Left ventricle myocardium inferior (tissue), 1 donor: ENCODE data around the gene SLC7A9. TPM values are rescaled to one million over a fixed set of nuclear protein-coding genes. Genes with fewer than 3 reads are reported as not detected.

ENCODE experiments used
- DNase-seq: peaks from one replicate; pipeline ENCODE4 v3.0.0-alpha.2; 2020
- H3K27ac ChIP-seq: fragments of 200-600 bp; replicated peaks from 2 replicates; pipeline ENCODE4 v1.8.0; 2021
- H3K27me3 ChIP-seq: fragments of 200-600 bp; 2 replicates; pipeline ENCODE4 v1.8.0; 2021; ENCODE audit warnings: low read depth
- H3K36me3 ChIP-seq: fragments of 200-600 bp; 2 replicates; pipeline ENCODE4 v1.8.0; 2021
- H3K4me1 ChIP-seq: fragments of 200-600 bp; 2 replicates; pipeline ENCODE4 v1.8.0; 2021
- H3K4me3 ChIP-seq: fragments of 200-600 bp; 2 replicates; pipeline ENCODE4 v1.8.0; 2021; ENCODE audit warnings: mild to moderate bottlenecking, moderate library complexity
- H3K9me3 ChIP-seq: fragments of 200-600 bp; replicated peaks from 2 replicates; pipeline ENCODE4 v1.8.0; 2021
- intact Hi-C: fragments of 100-400 bp; cut with micrococcal nuclease; formaldehyde crosslinking; loops from one replicate; pipeline ENCODE4 v1.11.0; 2022
- total RNA-seq: library from RNA; stranded (reverse); fragmentation: NEBNext Ultra II Directional; extraction: Animal tissue kit (Norgen Biotek cat#: 25700); gene quantifications from one replicate; pipeline ENCODE4 v1.2.1, GENCODE V29; 2021
- TF ChIP-seq, protein P1 (sequence below): fragments of 200-600 bp; IDR thresholded peaks from 2 replicates; pipeline ENCODE4 v1.8.0; 2021; ENCODE audit warnings: antibody characterized with exemption, mild to moderate bottlenecking, borderline replicate concordance
- donor health status: DM: no; HTN: yes; CAD: no; lungs with severe emphysema.

SLC7A9 gene
- total RNA-seq, 1 donor from 2014 or later: not detected

DNA sequence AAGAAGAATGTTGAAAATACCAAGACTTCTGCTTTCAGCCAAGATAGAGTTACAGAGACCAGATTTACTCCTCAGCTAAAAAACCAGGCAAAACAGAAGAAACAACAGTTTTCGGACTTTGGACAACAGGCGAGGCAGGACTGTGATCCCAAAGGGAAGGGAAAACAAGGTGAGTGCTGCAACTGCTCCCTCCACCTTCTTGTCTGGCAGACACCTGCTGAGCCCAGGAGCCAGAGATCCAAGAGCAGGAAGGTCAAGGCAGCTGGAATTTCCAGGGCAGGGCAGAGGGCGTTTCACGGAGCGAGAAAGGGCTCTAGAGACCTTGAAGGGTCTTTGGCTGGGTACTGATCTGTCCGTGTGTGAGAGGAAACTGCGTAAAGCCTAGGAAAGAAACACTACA is 32.9 kb upstream of the SLC7A9 start:
- intact Hi-C loops: no loop called here
- DNase-seq: no peak
- Histone ChIP-seq H3K4me1 (no peaks in the 10 kb centered on the region), H3K27me3 (no peaks in the 10 kb centered on the region), H3K27ac (no peak overlapping the region), H3K36me3 (peaks cover 77% of the 10 kb centered on the region), H3K9me3 (peaks cover 23% of the 10 kb centered on the region), H3K4me3 (no peak overlapping the region)
- TF ChIP-seq, protein P1, sequence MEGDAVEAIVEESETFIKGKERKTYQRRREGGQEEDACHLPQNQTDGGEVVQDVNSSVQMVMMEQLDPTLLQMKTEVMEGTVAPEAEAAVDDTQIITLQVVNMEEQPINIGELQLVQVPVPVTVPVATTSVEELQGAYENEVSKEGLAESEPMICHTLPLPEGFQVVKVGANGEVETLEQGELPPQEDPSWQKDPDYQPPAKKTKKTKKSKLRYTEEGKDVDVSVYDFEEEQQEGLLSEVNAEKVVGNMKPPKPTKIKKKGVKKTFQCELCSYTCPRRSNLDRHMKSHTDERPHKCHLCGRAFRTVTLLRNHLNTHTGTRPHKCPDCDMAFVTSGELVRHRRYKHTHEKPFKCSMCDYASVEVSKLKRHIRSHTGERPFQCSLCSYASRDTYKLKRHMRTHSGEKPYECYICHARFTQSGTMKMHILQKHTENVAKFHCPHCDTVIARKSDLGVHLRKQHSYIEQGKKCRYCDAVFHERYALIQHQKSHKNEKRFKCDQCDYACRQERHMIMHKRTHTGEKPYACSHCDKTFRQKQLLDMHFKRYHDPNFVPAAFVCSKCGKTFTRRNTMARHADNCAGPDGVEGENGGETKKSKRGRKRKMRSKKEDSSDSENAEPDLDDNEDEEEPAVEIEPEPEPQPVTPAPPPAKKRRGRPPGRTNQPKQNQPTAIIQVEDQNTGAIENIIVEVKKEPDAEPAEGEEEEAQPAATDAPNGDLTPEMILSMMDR: no peak

DNA sequence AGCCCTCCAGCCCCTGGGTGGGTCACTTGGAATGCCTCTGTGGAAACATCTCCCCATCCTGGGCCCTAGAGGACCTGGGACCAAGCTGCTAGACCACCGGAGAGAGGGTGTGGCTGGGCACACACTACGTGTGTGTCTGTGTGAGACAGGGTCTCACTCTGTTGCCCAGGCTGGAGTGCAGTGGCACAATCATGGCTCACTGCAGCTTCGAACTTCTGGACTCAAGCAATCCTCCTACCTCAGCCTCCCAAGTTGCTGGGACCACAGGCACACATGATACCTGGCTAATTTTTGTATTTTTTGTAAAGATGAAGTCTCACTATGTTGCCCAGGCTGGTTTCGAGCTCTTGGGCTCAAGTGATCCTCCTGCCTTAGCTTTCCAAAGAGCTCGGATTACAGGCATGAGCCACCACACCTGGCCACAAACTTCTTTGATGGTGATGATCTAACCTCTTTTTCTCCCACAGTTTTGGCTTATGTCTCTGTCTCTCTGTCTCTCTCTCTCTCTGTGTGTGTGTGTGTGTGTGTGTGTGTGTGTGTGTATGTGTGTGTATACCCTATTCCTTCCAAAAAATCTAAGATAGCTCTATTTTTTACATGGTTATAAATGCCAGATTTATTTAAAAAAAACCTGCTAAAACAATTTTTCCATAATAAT is 32.1 kb upstream of the SLC7A9 start:
- Histone ChIP-seq H3K9me3 (peaks cover 23% of the 10 kb centered on the region), H3K36me3 (peaks cover 76% of the 10 kb centered on the region), H3K27ac (no peak overlapping the region), H3K4me1 (no peaks in the 10 kb centered on the region), H3K4me3 (no peak overlapping the region), H3K27me3 (no peaks in the 10 kb centered on the region)
- DNase-seq: no peak
- intact Hi-C loops: no loop called here
- TF ChIP-seq, protein P1: no peak

DNA sequence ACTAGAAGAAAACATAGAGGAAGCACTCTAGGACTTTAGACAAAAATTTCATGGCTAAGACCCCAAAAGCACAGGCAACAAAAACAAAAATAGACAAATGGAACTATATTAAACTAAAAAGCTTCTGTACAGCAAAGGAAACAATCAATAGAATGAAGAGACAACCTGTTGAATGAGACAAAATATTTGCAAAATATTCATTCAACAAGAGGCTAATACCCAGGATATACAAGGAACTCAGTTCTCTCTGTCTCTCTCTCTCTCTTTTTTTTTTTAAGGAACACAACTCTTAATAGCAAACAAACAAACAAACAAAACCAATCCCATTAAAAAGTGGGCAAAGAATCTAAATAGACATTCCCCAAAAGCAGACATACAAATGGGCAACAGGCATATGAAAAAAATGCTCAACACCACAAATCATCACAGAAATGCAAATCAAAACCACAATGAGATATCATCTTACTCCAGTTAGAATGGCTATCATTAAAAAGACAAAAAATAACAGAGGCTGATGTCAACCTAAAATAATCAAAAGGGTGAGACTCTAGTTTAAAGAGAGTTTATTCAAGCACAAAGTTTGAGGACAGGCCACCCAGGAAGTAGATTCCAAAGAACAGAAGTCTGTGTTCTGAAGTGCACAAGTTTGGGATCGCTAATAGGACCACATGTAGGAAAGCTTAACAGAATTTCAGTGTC is 27.1 kb upstream of the SLC7A9 start:
- TF ChIP-seq, protein P1: no peak
- intact Hi-C loops: no loop called here
- peaks cover 44% of the 10 kb centered on the region for H3K9me3 ChIP-seq
- H3K36me3 ChIP-seq: peaks cover 94% of the 10 kb centered on the region
- no peak overlapping the region for H3K27ac ChIP-seq
- H3K4me1 ChIP-seq: no peaks in the 10 kb centered on the region
- no peak overlapping the region for H3K4me3 ChIP-seq
- DNase-seq: no peak
- no peaks in the 10 kb centered on the region for H3K27me3 ChIP-seq

GRCh38 chr19:32895384-32895783 is 25.8 kb upstream of the SLC7A9 start:
- DNase-seq: no peak
- H3K27ac ChIP-seq: no peak overlapping the region
- peaks cover 95% of the 10 kb centered on the region for H3K36me3 ChIP-seq
- no peak overlapping the region for H3K4me3 ChIP-seq
- peaks cover 54% of the 10 kb centered on the region for H3K9me3 ChIP-seq
- TF ChIP-seq, protein P1: no peak
- intact Hi-C loops: no loop called here
- H3K4me1 ChIP-seq: no peaks in the 10 kb centered on the region
- H3K27me3 ChIP-seq: no peaks in the 10 kb centered on the region

DNA sequence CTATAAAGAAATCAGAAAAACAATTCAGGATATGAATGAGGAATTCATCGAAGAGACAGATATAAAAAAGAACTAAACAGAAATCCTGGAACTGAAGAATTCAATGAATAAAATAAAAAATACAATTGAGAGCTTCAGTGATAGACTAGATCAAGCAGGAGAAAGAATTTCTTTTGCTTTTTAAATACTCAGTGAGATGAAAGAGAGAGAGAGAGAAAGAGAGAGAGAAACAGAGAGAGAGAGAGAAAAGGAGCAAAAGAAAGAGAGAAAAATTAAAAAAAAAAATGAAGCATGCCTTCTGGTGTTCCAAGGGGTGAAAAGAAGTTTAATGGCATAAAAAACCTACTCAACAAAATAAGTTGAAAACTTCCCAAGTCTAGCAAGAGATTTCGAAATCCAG is 22.0 kb upstream of the SLC7A9 start:
- peaks cover 84% of the 10 kb centered on the region for H3K36me3 ChIP-seq
- no peak for DNase-seq
- H3K27ac ChIP-seq: no peak overlapping the region
- no peaks in the 10 kb centered on the region for H3K4me1 ChIP-seq
- intact Hi-C loops: no loop called here
- no peak overlapping the region for H3K4me3 ChIP-seq
- TF ChIP-seq, protein P1: no peak
- peaks cover 54% of the 10 kb centered on the region for H3K9me3 ChIP-seq
- no peaks in the 10 kb centered on the region for H3K27me3 ChIP-seq
